GM12878 (cell line): ENCODE results near the gene MCC. TPM values are rescaled to one million over a fixed set of nuclear protein-coding genes. Genes with fewer than 3 reads are reported as not detected.

Experiments used
- ATAC-seq: fragments of 200-7000 bp; cut with Tn5 transposase; 3 replicates; pipeline ENCODE4 v1.9.1; 2020; ENCODE audit warnings: mild to moderate bottlenecking, moderate library complexity
- BruUV-seq: library from RNA; stranded (reverse); fragments of 400-500 nt; replicated peaks from 2 replicates; lab custom pipeline; 2021; lab: Mats Ljungman, UMichigan
- CTCF ChIA-PET: fragments of 300-600 bp; sonication (Branson Sonifier 250); formaldehyde crosslinking; extraction: SDS; loops from one replicate; lab custom pipeline; 2021; ENCODE audit warnings: inconsistent platforms; lab: Yijun Ruan, JAX
- POLR2A ChIA-PET: fragments of 350-600 bp; formaldehyde crosslinking; extraction: SDS; loops from one replicate; lab custom pipeline; 2021; ENCODE audit warnings: inconsistent platforms; lab: Charles Lee
- RAD21 ChIA-PET: fragments of 300-600 bp; sonication (Branson Sonifier 250); formaldehyde crosslinking; loops from one replicate; lab custom pipeline; 2023; ENCODE audit warnings: antibody characterized with exemption; ENCODE audit not compliant: unreplicated experiment; lab: Charles Lee
- SMC1A ChIA-PET: fragments of 300-600 bp; sonication (Branson Sonifier 250); formaldehyde crosslinking; loops from one replicate; lab custom pipeline; 2023; ENCODE audit not compliant: unreplicated experiment, uncharacterized antibody; lab: Charles Lee
- DNase-seq: peaks from one replicate; pipeline ENCODE4 v3.0.0-alpha.2; 2011; ENCODE audit warnings: low read depth, low spot score
- FAIRE-seq: peaks from 3 replicates; lab custom pipeline; 2011; peaks lifted over from hg19 to GRCh38; lab: Jason Lieb, UNC
- H2AFZ ChIP-seq: 2 replicates; pipeline ENCODE4 v1.6.0; 2011; ENCODE audit warnings: low read depth, low read length, control low read depth; ENCODE audit not compliant: control insufficient read depth
- H3K27ac ChIP-seq: 2 replicates; pipeline ENCODE4 v1.5.1; 2011; ENCODE audit warnings: control low read depth; ENCODE audit not compliant: control insufficient read depth, insufficient read depth
- H3K27me3 ChIP-seq, 2 experiments: replicated peaks in 1 of 2; 2 replicates each; pipeline versions ENCODE4 v1.6.0 to v1.6.1; 2011; ENCODE audit warnings: low read length in 1 of 2; ENCODE audit not compliant: control insufficient read depth in 2 of 2, insufficient read depth in 2 of 2
- H3K36me3 ChIP-seq, 2 experiments: 2 replicates each; pipeline ENCODE4 v1.5.1; 2011; ENCODE audit warnings: low read length in 1 of 2; ENCODE audit not compliant: control insufficient read depth in 2 of 2, insufficient read depth in 2 of 2
- H3K4me1 ChIP-seq: 2 replicates; pipeline ENCODE4 v1.6.1; 2011; ENCODE audit warnings: mild to moderate bottlenecking, low read length, moderate library complexity, mixed read lengths; ENCODE audit not compliant: control insufficient read depth, insufficient read depth
- H3K4me2 ChIP-seq: 2 replicates; pipeline ENCODE4 v1.6.0; 2011; ENCODE audit warnings: control low read depth; ENCODE audit not compliant: control insufficient read depth, insufficient read depth
- H3K4me3 ChIP-seq: fragments of 200-600 bp; sonication (generic); 2 replicates; pipeline ENCODE4 v1.5.1; 2016
- H3K79me2 ChIP-seq: 2 replicates; pipeline ENCODE4 v1.6.0; 2011; ENCODE audit warnings: low read length; ENCODE audit not compliant: control insufficient read depth, insufficient read depth
- H3K9ac ChIP-seq: 2 replicates; pipeline ENCODE4 v1.8.0; 2011; ENCODE audit warnings: low read length, control low read depth, mixed read lengths; ENCODE audit not compliant: control insufficient read depth, insufficient read depth
- H3K9me3 ChIP-seq: replicated peaks from 3 replicates; pipeline ENCODE4 v1.5.1; 2011; ENCODE audit warnings: mild to moderate bottlenecking, low read length; ENCODE audit not compliant: control insufficient read depth, insufficient read depth
- H4K20me1 ChIP-seq: 2 replicates; pipeline ENCODE4 v1.6.0; 2011; ENCODE audit not compliant: control insufficient read depth, insufficient read depth
- CTCF ChIP-seq, 3 experiments: IDR thresholded peaks in 2 of 3; conservative IDR thresholded peaks in 1 of 3; 2 replicates each; pipeline ENCODE4 v1.5.1; 2011; ENCODE audit warnings: low read depth in 3 of 3, low read length in 3 of 3, mild to moderate bottlenecking in 3 of 3, control low read depth in 2 of 3, moderate library complexity in 2 of 3, inconsistent platforms in 1 of 3, mixed read lengths in 1 of 3; ENCODE audit not compliant: control insufficient read depth in 2 of 3, insufficient read depth in 1 of 3; ENCODE audit errors: extremely low read depth in 1 of 3
- EP300 ChIP-seq, 2 experiments: fragments of 150-350 bp in 1 of 2; IDR thresholded peaks; 2 replicates each; pipeline ENCODE4 v1.6.1; 2011 to 2012; ENCODE audit warnings: low read depth in 2 of 2, low read length in 2 of 2, borderline replicate concordance in 1 of 2, improper control_type of control experiment in 1 of 2, inconsistent platforms in 1 of 2; ENCODE audit not compliant: control insufficient read depth in 1 of 2
- ETV6 ChIP-seq, 2 experiments: fragments of 450-650 bp in 1 of 2; IDR thresholded peaks in 1 of 2; conservative IDR thresholded peaks in 1 of 2; 2 replicates each; pipeline ENCODE4 v1.6.1; 2014; ENCODE audit warnings: antibody characterized with exemption in 1 of 2, borderline replicate concordance in 1 of 2, low read depth in 1 of 2, mild to moderate bottlenecking in 1 of 2, moderate library complexity in 1 of 2
- HDAC6 ChIP-seq: fragments of 200-600 bp; sonication (generic); IDR thresholded peaks from one replicate; pipeline ENCODE4 v1.8.0; 2017; ENCODE audit warnings: antibody characterized with exemption; ENCODE audit not compliant: unreplicated experiment
- PAX5 ChIP-seq: IDR thresholded peaks from 2 replicates; pipeline ENCODE4 v1.6.1; 2011; ENCODE audit warnings: low read depth, low read length, borderline replicate concordance
- RB1 ChIP-seq: fragments of 450-650 bp; formaldehyde crosslinking; IDR thresholded peaks from 2 replicates; pipeline ENCODE4 v1.6.1; 2017; ENCODE audit warnings: mild to moderate bottlenecking, borderline replicate concordance
- RCOR1 ChIP-seq: conservative IDR thresholded peaks from 2 replicates; pipeline ENCODE4 v1.6.1; 2012; ENCODE audit warnings: low read depth, low read length, improper control_type of control experiment
- TAF1 ChIP-seq: IDR thresholded peaks from 2 replicates; pipeline ENCODE4 v1.6.1; 2011; ENCODE audit warnings: mild to moderate bottlenecking, low read depth, low read length, borderline replicate concordance
- YBX1 ChIP-seq: fragments of 450-650 bp; IDR thresholded peaks from 2 replicates; pipeline ENCODE4 v1.6.1; 2016; ENCODE audit warnings: antibody characterized with exemption
- ZBTB11 ChIP-seq: fragments of 450-650 bp; formaldehyde crosslinking; IDR thresholded peaks from 2 replicates; pipeline ENCODE4 v1.5.0; 2022; ENCODE audit warnings: mild to moderate bottlenecking, missing genetic modification characterization
- WGBS: methylation state at CpG from one replicate; pipeline ENCODE4 v1.1.6; 2016; ENCODE audit warnings: low lambda C conversion rate; ENCODE audit not compliant: insufficient replicate concordance, insufficient coverage; ENCODE audit errors: missing lambda C conversion rate; 5-methylcytosine and 5-hydroxymethylcytosine counted together
- in situ Hi-C: fragments of 300-500 bp; cut with MboI; formaldehyde crosslinking; loops from 9 replicates; pipeline ENCODE4 v1.14.3; 2018; ENCODE audit warnings: mixed read lengths
- intact Hi-C: fragments of 100-400 bp; cut with micrococcal nuclease; formaldehyde crosslinking; loops from one replicate; pipeline ENCODE4 v1.14.2; 2022; ENCODE audit not compliant: unreplicated experiment
- polyA plus RNA-seq, 11 experiments: library from polyadenylated mRNA; depleted of rRNA in 4 of 11; unstranded in 6 of 11; stranded (reverse) in 5 of 11; fragments of >200 nt; fragmentation: Nextera tagmentation in 4 of 11; fragmentation: Illumina TruSeq in 1 of 11; extraction: Ambion mirVana in 4 of 11; extraction: Trizol in 1 of 11; gene quantifications; 1 replicate in 1 of 11; 2 replicates in 10 of 11; pipeline versions ENCODE4 v1.2.1 to v1.2.3, GENCODE V29; 2011 to 2016; ENCODE audit warnings: inconsistent platforms in 2 of 11, missing spikeins in 2 of 11, low read depth in 1 of 11
- total RNA-seq, 4 experiments: library from RNA; depleted of rRNA in 3 of 4; stranded (reverse); fragments of >200 nt in 3 of 4; fragmentation: Illumina TruSeq in 1 of 4; extraction: Trizol in 1 of 4; gene quantifications; 2 replicates each; pipeline versions ENCODE4 v1.2.1 to v1.2.3, GENCODE V29; 2013 to 2021

MCC gene
- total and polyA plus RNA-seq, 10 of the 15 experiments (the other 5 are each of a cell fraction or from before 2014, with no cell fraction given) = 0.03 to 0.86 (median 0.16) TPM

GRCh38 chr5:113256671-113257452 is 231.4 kb downstream of the MCC start:
- RAD21 ChIA-PET = no interaction called here
- no TSS peak for BruUV-seq
- Histone ChIP-seq H3K9me3 (no peaks in the 10 kb centered on the region), H4K20me1 (no peaks in the 10 kb centered on the region), H3K4me1 (no peaks in the 10 kb centered on the region)
- intact Hi-C loops = no loop called here
- SMC1A ChIA-PET = no interaction called here
- ATAC-seq (no peak), DNase-seq (no peak)
- POLR2A ChIA-PET = no interaction called here
- TF ChIP-seq ZBTB11 (CRISPR knock-in tag) = no peak
- no peak for TF ChIP-seq ETV6 (conservative IDR thresholded peaks at IDR 0.05 in 1 of 2, IDR thresholded peaks at IDR 0.05 in 1 of 2; ENCODE audit: borderline replicate concordance in 1 of 2, low read depth in 1 of 2)
- TF ChIP-seq CTCF (IDR thresholded peaks at IDR 0.05 in 2 of 3, conservative IDR thresholded peaks at IDR 0.05 in 1 of 3; ENCODE audit: control insufficient read depth in 2 of 3, extremely low read depth in 1 of 3, insufficient read depth in 1 of 3, low read depth in 3 of 3, low read length in 3 of 3) = no peak
- TF ChIP-seq EP300 (IDR thresholded peaks at IDR 0.05; ENCODE audit: borderline replicate concordance in 1 of 2, control insufficient read depth in 1 of 2, low read depth in 2 of 2, low read length in 2 of 2) = no peak
- no peak for TF ChIP-seq RB1
- no peak for TF ChIP-seq HDAC6
- TF ChIP-seq RCOR1 = no peak
- TF ChIP-seq YBX1 = no peak
- no peak for TF ChIP-seq PAX5
- TF ChIP-seq TAF1 = no peak
- TF ChIP-seq, all 136 proteins: peak for 0
- no peaks in the 10 kb centered on the region; a peak in 1 of 4 replicates for H3K27me3 ChIP-seq
- no peak overlapping the region for H3K4me2 ChIP-seq
- no peak overlapping the region for H3K27ac ChIP-seq
- FAIRE-seq = no peak
- CTCF ChIA-PET = no interaction called here
- in situ Hi-C loops = no loop called here
- no peaks in the 10 kb centered on the region for H3K79me2 ChIP-seq
- no peaks in the 10 kb centered on the region for H3K36me3 ChIP-seq
- no peak overlapping the region for H3K9ac ChIP-seq
- H3K4me3 ChIP-seq = no peak overlapping the region
- H2AFZ ChIP-seq = no peak overlapping the region
- 26% methylated on average over 4 of the region's 4 CpGs for WGBS
